NCI-H82 treated with DMSO at 0.1 percent for 48 hours (cell line): ENCODE measurements around the gene MFN2.
"Not testable (repeated sequence)": the region's sequence is repeated elsewhere in the genome, so short reads cannot be mapped to it uniquely, and the experiment has no call there.

Source experiments
- DNase-seq: peaks from one replicate; lab custom pipeline; 2025; ENCODE audit not compliant: unreplicated experiment; lab: John Stamatoyannopoulos, UW

The MFN2 gene

DNA sequence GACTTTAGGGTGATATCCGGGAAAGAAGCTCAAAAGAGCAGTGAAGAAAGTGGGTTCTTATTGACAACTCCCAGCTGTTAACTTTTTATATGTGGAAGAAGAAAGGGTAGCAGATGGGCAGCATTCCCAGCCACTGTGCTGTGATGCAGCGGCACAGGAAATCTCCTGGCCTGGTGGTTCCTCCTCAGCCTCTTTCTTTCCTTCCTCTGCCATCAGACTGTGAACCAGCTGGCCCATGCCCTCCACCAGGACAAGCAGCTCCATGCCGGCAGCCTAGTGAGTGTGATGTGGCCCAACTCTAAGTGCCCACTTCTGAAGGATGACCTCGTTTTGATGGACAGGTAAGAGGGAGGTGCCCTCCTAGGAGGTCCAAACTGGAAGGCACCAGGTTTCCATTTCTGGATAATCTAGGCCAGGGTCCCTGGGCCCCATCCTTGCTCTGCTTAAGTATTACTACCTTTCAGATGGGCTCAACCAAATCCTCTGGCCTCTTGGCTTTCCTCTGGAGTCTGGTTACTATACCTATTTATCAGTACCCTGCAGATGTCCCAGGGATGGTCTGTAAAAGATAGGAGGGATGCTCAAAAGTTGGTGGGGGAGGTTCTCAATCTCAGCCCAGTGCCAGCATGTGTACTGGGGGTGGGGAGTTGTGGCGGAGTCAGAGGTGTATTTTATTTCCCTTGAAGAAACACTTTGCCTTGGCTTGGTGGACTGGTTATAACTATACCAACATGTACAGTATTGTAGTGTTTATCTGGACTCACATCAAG lies 17.0 kb downstream of the MFN2 start:
- DNase-seq = no peak

GRCh38 chr1:11998636-11999035 lies 18.4 kb downstream of the MFN2 start:
- DNase-seq = no peak

DNA sequence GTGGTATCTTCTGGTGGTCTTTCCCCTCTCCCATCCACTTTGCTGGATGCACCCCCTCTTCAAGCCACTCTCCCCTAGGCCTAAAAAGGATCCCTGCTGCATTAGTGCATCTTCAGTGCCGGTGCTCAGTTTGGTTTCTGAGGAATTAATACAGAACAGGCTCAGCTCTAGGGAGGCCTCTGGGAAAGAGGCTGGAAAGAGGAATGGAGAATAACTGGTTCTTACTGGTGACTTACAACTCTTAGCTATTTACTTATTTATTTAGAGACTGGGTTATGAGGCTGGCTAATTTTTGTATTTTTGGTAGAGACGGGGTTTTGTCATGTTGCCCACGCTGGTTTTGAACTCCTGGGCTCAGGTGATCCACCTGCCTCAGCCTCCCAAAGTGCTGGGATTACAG lies 19.0 kb downstream of the MFN2 start:
- no peak for DNase-seq

DNA sequence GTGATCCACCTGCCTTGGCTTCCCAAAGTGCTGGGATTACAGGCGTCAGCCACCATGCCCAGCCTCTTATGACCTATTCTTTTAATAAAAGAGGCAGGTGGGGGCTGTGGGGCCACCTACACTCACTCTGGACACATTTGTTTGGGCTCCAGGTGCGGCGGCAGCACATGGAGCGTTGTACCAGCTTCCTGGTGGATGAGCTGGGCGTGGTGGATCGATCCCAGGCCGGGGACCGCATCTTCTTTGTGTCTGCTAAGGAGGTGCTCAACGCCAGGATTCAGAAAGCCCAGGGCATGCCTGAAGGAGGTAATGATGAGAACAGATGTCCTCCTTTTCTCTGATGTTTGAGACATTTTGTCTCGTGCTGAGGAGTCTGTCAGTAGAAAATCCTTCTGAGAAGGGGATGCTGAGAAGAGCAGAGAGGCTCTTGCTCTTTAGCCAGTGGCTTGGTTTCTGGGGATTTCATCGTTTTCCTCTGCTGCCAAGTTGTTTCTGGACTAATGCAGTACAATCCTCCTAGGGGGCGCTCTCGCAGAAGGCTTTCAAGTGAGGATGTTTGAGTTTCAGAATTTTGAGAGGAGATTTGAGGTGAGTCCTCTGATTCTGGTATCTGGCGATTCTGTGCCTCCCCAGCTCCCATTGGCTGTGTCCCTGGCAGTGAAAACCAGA lies 21.1 kb downstream of the MFN2 start:
- DNase-seq = no peak

GRCh38 chr1:12001996-12002493 lies 21.8 kb downstream of the MFN2 start:
- DNase-seq = no peak

GRCh38 chr1:12003762-12004161 lies 23.5 kb downstream of the MFN2 start:
- peak; percentile 47 for DNase-seq

GRCh38 chr1:12005488-12006166 lies 25.4 kb downstream of the MFN2 start:
- DNase-seq = no peak

- DNase-seq = no peak
These were observed 26.1 kb downstream of the MFN2 start for GRCh38 chr1:12006167-12006921.

DNA sequence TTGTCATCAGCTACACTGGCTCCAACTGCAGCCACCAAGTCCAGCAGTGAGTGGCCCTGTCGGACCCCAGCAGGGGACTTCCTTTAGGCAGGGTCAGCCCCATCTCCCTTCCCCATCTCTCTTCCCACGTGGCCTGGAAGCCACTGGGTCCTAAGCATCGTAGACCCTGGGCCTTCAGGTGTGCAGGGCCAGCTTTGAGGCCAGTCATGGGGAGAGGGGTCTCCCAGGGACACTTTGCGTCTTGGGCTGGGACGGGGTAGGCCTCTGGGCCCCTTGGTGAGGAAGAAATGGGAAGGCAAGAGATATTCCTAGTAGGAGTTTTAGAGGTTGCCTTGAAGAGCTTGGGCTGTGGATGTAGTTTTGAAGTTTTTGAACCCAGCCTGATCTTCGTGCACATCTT lies 27.0 kb downstream of the MFN2 start:
- no peak for DNase-seq

DNA sequence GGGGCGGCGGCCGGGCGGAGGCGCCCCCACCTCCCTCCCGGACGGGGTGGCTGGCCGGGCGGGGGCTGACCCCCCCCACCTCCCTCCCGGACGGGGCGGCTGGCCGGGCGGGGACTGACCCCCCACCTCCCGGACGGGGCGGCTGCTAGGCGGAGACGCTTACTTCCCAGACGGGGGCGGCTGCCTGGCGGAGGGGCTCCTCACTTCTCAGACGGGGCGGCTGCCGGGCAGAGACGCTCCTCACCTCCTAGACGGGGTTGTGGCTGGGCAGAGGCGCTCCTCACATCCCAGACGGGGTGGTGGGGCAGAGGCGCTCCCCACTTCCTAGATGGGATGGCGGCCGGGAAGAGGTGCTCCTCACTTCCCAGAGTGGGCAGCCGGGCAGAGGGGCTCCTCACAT lies 28.1 kb downstream of the MFN2 start:
- DNase-seq = not testable (repeated sequence)

GRCh38 chr1:12009318-12009947 lies 29.2 kb downstream of the MFN2 start:
- DNase-seq = no peak

GRCh38 chr1:12010746-12011570 lies 30.7 kb downstream of the MFN2 start:
- no peak for DNase-seq

DNA sequence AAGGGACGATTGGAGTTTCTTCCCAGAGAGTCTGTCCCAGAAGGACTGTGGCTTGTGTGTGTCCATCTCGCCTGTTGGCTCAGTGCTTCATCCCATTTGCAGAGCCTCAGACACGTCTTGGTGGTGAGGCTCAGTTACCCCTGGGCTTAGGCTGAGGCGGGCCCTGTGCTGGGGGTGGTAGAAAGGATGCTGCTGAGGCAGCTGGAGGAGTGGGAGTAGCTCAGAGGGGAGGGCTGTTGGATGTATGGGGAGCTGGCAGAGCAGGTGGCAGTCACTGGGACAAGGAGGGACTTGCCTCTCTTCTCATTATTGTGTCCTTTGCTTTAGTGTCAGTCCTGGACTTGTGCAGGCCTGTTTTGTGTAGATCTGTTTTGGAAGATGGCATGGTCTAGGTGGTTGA lies 31.8 kb downstream of the MFN2 start:
- no peak for DNase-seq

DNA sequence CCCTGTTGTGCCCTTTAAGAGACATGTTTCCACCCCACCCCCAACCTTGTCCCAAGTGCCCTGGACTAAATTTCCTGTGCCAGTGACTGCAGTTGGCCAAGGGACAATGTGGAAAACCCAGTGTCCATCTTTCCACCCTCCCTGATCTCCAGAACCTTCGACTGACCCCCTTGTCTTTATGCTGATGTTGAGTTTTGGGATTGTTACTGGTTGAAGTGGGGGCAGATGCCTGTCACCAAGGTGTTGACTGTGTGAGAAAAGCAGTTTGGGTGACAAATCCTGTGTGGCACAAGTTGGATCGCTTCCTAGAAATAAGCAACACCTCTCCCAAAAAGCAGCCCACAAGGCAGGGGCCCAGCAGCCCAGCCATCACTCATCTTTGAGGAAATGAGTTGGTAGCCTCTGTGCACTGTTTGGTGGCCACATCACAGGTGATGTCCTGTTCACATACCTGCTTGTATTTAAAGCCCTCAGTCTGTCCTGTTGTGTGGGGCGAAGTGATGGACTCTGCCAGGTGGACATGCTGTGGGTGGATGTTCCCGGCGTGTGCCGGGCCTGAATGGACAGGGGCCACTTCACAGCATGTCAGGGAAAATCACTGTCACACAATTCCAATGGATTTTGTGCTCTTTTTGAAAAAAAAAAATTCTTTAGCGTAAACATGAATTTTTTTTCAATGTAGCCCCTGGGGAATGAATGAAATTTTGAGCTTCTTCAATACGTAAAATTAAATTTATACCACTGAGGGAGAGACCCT lies 32.5 kb downstream of the MFN2 start:
- no peak for DNase-seq

GRCh38 chr1:12014141-12014991 lies 34.1 kb downstream of the MFN2 start:
- no peak for DNase-seq

DNA sequence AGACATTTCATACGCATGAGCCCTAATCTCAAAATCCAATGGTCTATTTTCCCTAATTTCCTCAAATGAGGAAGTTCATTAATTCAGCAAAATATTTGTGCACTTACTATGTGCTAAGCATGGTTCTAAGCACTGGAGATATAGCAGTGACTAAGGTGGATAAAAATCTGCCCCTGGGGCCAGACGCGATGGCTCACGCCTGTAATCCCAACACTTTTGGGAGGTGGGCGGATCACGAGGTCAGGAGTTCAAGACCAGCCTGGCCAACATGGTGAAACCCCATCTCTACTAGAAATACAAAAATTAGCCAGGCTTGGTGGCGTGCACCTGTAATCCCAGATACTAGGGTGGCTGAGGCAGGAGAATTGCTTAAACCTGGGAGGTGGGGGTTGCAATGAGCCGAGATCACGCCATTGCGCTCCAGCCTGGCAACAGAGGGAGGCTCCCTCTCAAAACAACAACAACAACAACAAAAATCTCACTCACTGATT lies 34.8 kb downstream of the MFN2 start:
- DNase-seq = no peak

GRCh38 chr1:12015499-12015898 lies 35.3 kb downstream of the MFN2 start:
- DNase-seq = no peak

DNA sequence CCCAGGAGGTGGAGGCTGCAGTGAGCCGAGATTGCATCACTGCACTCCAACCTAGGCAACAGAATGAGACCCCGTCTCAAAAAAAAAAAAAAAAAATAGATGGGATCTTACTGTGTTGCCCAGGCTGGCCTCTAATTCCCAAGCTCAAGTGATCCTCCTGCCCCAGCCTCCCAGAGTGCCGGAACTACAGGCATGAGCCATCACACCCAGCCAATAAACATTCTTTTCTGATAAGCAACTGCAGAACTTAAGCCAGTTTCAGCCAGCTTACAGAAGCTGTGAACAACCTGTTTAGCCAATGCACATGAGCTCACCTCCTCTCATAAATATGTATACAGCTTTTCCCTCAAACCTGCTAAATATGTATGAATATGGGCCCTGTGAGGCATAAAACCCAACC lies 35.9 kb downstream of the MFN2 start:
- DNase-seq = no peak
